DMS114 treated with DMSO at 0.1 percent for 48 hours (cell line): ENCODE results near the gene OGN.

Experiments
- DNase-seq: peaks from one replicate; lab custom pipeline; 2025; ENCODE audit not compliant: unreplicated experiment; lab: John Stamatoyannopoulos, UW

The OGN gene

DNA sequence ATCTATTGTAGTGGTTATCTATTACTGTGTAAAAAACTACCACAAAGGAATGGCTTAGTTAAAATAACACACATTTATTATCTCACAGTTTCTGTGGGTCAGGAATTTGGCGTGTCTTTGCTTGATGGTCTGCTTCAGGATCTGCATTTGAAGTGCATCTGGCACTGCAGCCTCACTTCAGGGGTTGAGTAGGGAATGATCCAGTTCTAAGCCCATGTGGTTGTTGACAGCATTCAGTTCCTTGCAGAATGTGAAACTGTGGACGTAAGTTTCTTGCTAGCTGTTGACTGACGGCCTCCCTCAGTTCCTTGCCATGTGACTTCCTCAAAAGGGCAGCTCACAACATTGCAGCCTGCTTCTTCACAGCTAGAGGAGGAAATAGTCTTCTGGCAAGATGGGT is 2.1 kb upstream of the OGN start:
- no peak for DNase-seq

- DNase-seq = no peak
Measured at GRCh38 chr9:92405818-92406217, 1.4 kb upstream of the OGN start.

- no peak for DNase-seq
Measured at GRCh38 chr9:92402826-92403745, 1.3 kb downstream of the OGN start.

GRCh38 chr9:92402360-92402759 is 2.0 kb downstream of the OGN start:
- no peak for DNase-seq

- DNase-seq = no peak
Measured at GRCh38 chr9:92397853-92398252, 6.5 kb downstream of the OGN start.

GRCh38 chr9:92395617-92396016 is 8.8 kb downstream of the OGN start:
- DNase-seq = no peak

GRCh38 chr9:92393686-92394085 is 10.7 kb downstream of the OGN start:
- DNase-seq = no peak

DNA sequence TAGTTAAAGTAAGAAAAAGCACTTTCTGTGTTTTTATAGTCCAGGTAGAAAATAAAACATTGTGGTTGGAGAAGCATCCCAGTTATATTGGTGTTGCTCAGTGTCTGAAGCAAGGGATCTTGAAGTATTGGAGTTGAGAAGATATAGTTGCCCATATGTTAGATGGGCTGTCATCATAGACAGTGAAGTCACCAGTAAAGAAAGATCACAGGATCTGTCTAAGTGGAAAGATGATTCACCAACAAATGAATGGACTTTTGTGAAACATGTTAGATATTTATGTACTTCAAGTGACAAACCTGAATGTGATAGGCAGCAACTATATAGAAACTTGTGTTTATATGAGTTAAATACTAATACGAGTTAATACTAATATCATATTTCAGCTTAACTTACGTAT is 11.7 kb downstream of the OGN start:
- no peak for DNase-seq

- DNase-seq = no peak
Measured at GRCh38 chr9:92385953-92386352, 18.4 kb downstream of the OGN start.

GRCh38 chr9:92385477-92385876 is 18.9 kb downstream of the OGN start:
- DNase-seq = no peak

DNA sequence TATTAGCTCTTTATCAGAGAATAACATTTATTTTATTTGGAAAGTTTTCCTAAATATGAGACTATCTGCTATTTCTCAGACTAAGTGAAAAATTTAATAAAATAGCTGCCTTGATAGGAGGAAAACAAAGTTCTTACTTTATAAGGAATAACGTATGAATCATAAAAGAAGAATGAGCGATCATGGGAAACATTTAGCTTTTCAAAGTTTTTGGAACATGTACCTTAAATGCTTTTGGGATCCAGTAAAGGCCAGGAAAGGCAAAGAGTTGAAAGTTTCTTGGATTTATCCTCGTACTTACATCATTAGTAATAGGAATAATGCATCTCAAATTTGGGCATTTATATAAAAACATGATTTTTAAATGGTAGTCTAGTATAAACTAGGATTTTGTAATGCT is 19.4 kb downstream of the OGN start:
- DNase-seq = no peak

DNA sequence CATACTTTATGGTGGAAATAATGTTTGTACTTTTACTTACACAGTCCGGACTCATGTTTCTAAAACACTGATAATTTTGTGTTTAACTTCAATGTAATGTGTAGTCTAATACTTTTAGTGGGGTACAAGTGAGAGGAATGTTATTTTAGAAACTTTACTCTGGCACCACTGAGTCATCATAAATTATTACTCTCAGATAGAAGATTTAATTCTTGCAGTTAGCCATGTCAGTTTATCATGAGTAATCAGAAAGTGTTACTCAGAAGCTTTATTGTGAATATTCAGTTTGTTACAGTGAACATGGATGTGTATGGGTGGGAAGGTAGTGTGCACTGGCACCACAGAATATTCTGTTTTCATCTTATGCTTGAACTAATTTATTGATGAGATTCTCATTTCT is 20.0 kb downstream of the OGN start:
- DNase-seq = no peak

GRCh38 chr9:92381775-92382174 is 22.6 kb downstream of the OGN start:
- no peak for DNase-seq

- DNase-seq = no peak
Measured at GRCh38 chr9:92380603-92381002, 23.8 kb downstream of the OGN start.

- no peak for DNase-seq
Measured at GRCh38 chr9:92378865-92379560, 25.4 kb downstream of the OGN start.

GRCh38 chr9:92377876-92378275 is 26.5 kb downstream of the OGN start:
- no peak for DNase-seq

- no peak for DNase-seq
Measured at GRCh38 chr9:92373167-92373566, 31.2 kb downstream of the OGN start.

DNA sequence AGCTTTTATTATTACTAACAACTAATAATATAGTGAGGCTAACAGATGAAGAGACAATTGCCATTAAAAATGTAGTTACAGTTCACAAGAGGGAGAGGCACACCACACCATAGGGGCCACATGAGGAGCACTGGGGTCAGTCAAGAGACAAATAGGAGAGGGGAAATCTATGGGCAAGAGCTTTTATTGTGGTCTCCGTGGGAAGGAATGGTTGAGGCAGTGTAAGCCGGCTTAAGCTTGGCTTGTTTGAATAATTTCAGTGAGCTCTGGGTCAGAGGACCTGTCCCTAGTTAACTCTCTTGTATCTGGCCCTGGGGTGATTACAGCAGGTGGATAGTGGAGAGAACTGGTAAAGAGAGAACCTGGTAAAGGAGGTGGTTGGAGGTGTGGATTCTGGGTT is 35.3 kb downstream of the OGN start:
- DNase-seq = no peak

- DNase-seq = no peak
Measured at GRCh38 chr9:92360083-92360482, 44.3 kb downstream of the OGN start.

DNA sequence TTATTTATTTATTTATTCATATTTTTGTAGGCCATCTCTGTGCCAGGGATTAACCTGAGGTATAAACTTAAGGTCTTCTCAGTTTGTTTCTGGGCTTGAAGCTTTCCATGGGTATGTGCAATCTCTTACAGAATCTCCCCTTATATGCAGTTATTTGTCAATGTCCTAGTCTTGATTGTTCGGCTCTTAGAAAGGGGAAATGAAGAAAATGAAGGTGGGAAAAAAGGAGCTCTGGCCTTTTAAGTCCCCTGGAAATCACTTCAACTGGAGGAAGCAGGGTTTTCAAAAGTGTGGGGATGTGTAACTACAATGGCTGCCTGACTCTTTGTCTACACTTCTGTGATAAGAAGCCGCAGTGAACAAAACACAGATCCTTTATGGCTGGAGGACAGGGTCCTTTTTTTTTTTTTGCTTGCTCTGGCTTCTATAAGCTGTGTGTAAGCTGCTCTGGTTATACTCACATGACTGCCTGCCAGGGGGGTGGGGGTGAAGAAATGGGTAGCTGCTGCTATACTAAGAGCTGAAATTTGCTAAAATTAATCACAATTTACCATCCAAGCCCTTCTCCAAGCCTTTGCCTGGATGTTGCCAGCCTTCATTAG is 44.9 kb downstream of the OGN start:
- DNase-seq = no peak

DNA sequence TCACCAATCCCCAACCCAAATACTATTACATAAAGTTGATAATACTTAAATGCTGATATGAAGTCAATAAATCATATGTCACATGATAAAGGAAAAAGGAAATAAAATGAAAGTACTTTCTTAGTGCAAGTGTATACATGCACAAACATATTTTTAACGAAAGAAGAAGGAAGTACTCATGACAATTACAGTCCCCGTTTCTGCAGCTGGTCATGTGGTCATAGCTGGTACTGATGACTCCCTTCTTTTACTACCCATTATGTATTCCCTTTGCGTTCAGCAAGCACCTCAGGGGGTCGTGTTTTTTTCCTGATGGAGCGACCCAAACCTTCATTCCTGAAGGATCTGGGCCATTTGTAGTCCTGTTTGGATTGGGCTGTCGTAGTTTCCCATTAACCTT is 51.3 kb downstream of the OGN start:
- DNase-seq = no peak

DNA sequence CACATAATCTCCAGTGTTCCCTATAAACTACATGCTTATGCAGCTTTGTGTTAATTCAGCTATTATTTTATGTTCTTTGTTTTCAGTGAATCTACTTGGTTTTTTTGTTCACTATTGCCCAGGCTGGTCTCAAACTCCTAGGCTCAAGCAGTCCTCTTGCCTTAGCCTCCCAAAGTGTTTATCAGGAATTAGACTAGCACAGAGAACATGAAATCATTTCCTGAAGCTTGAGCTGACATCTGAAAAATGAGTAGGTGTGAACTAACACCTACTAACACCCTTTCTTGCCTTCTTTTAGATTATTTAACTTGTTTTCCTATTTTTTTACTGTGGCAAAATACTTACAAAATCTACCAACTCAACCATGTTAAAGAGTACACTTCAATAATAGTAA is 53.6 kb downstream of the OGN start:
- DNase-seq = no peak
